K562 (cell line): ENCODE results near the gene CORO2A. TPM values are rescaled to one million over a fixed set of nuclear protein-coding genes. Genes with fewer than 3 reads are reported as not detected.

Experiments used
- ARHGAP35 ChIP-seq: fragments of 450-650 bp; IDR thresholded peaks from 2 replicates; pipeline ENCODE4 v1.6.1; 2018; ENCODE audit not compliant: partially characterized antibody
- BHLHE40 ChIP-seq: IDR thresholded peaks from 2 replicates; pipeline ENCODE4 v1.6.1; 2011; ENCODE audit warnings: low read length, improper control_type of control experiment
- CHCHD3 ChIP-seq: fragments of 250-450 bp; sonication (Bioruptor Pico); IDR thresholded peaks from 2 replicates; pipeline ENCODE4 v2.1.2; 2022; ENCODE audit warnings: mild to moderate bottlenecking
- FIP1L1 ChIP-seq: fragments of 200-400 bp; formaldehyde crosslinking; IDR thresholded peaks from 2 replicates; pipeline ENCODE4 v1.6.1; 2018; ENCODE audit warnings: mild to moderate bottlenecking, low read depth, low read length; ENCODE audit not compliant: poor library complexity, severe bottlenecking
- GABPA ChIP-seq: fragments of 200-800 bp; sonication (Bioruptor generic); conservative IDR thresholded peaks from 2 replicates; pipeline ENCODE4 v1.6.1; 2016; ENCODE audit warnings: low read depth, missing genetic modification characterization, missing compliant biosample characterization
- HNRNPUL1 ChIP-seq: fragments of 200-400 bp; formaldehyde crosslinking; IDR thresholded peaks from 2 replicates; pipeline ENCODE4 v1.6.1; 2017; ENCODE audit warnings: low read length
- ID3 ChIP-seq, 2 experiments: fragments of 250-450 bp in 1 of 2; fragments of 450-650 bp in 1 of 2; sonication (Bioruptor Pico) in 1 of 2; IDR thresholded peaks; 2 replicates each; pipeline versions ENCODE4 v1.6.1 to v1.8.0; 2016 to 2021; ENCODE audit warnings: mild to moderate bottlenecking in 2 of 2, moderate library complexity in 2 of 2, missing compliant biosample characterization in 1 of 2, missing genetic modification characterization in 1 of 2
- JUND ChIP-seq, 2 experiments: IDR thresholded peaks; 2 replicates in 1 of 2; 3 replicates in 1 of 2; pipeline ENCODE4 v1.6.1; 2011; ENCODE audit warnings: borderline replicate concordance in 2 of 2, low read depth in 2 of 2, low read length in 2 of 2, improper control_type of control experiment in 1 of 2, missing biosample characterization in 1 of 2, missing genetic modification characterization in 1 of 2, missing genetic modification reagents in 1 of 2
- LEF1 ChIP-seq: fragments of 450-650 bp; IDR thresholded peaks from 2 replicates; pipeline ENCODE4 v1.6.1; 2016; ENCODE audit warnings: mild to moderate bottlenecking
- NEUROD1 ChIP-seq: fragments of 150-350 bp; IDR thresholded peaks from 2 replicates; pipeline ENCODE4 v1.6.1; 2014; ENCODE audit warnings: borderline replicate concordance, low read length, low read depth; ENCODE audit not compliant: partially characterized antibody
- NONO ChIP-seq, 2 experiments: fragments of 200-400 bp in 1 of 2; fragments of 450-650 bp in 1 of 2; formaldehyde crosslinking in 1 of 2; IDR thresholded peaks; 2 replicates each; pipeline ENCODE4 v1.6.1; 2017; ENCODE audit warnings: low read depth in 2 of 2, mild to moderate bottlenecking in 2 of 2, moderate library complexity in 2 of 2, low read length in 1 of 2
- RBM34 ChIP-seq: fragments of 200-400 bp; formaldehyde crosslinking; IDR thresholded peaks from 2 replicates; pipeline ENCODE4 v1.6.1; 2018; ENCODE audit warnings: low read length, borderline replicate concordance; ENCODE audit not compliant: insufficient read depth
- TAF1 ChIP-seq: IDR thresholded peaks from 2 replicates; pipeline ENCODE4 v1.6.1; 2011; ENCODE audit warnings: mild to moderate bottlenecking, low read length, moderate library complexity; ENCODE audit not compliant: insufficient read depth, control insufficient read depth, severe bottlenecking; ENCODE audit errors: extremely low read depth
- USF2 ChIP-seq: sonication (generic); formaldehyde crosslinking; IDR thresholded peaks from 2 replicates; pipeline ENCODE4 v1.5.0; 2020; ENCODE audit warnings: missing genetic modification reagents
- ZBTB9 ChIP-seq: fragments of 450-650 bp; formaldehyde crosslinking; IDR thresholded peaks from 2 replicates; pipeline ENCODE4 v1.4.0; 2020; ENCODE audit warnings: mild to moderate bottlenecking, moderate library complexity
- ZNF134 ChIP-seq: fragments of 250-450 bp; sonication (Bioruptor Pico); conservative IDR thresholded peaks from 2 replicates; pipeline ENCODE4 v1.4.0; 2020
- ZNF444 ChIP-seq: fragments of 250-450 bp; sonication (Bioruptor Pico); IDR thresholded peaks from 2 replicates; pipeline ENCODE4 v1.4.0; 2020; ENCODE audit warnings: mild to moderate bottlenecking, moderate library complexity
- ZNF830 ChIP-seq: fragments of 250-450 bp; sonication (Bioruptor Pico); IDR thresholded peaks from 2 replicates; pipeline ENCODE4 v1.5.0; 2021; ENCODE audit warnings: mild to moderate bottlenecking
- polyA plus RNA-seq, 8 experiments: library from polyadenylated mRNA; depleted of rRNA in 4 of 8; stranded (reverse) in 5 of 8; unstranded in 3 of 8; fragments of >200 nt; fragmentation: Nextera tagmentation in 2 of 8; fragmentation: Illumina TruSeq in 1 of 8; extraction: Ambion mirVana in 2 of 8; extraction: Trizol in 1 of 8; gene quantifications; 2 replicates each; pipeline versions ENCODE4 v1.2.1 to v1.2.3, GENCODE V29; 2011 to 2014; ENCODE audit warnings: inconsistent platforms in 1 of 8, missing spikeins in 1 of 8
- total RNA-seq, 7 experiments: library from RNA; depleted of rRNA in 6 of 7; stranded (reverse); fragments of >200 nt in 6 of 7; fragmentation: Illumina TruSeq in 2 of 7; extraction: Trizol in 2 of 7; gene quantifications; 2 replicates each; pipeline versions ENCODE4 v1.2.1 to v1.2.3, GENCODE V29; 2011 to 2021; ENCODE audit warnings: low replicate concordance in 1 of 7

Gene CORO2A
- total and polyA plus RNA-seq, 9 of the 15 experiments (the other 6 are each of a cell fraction or from before 2014, with no cell fraction given): 9.5 to 26.6 (median 18.0) TPM

- 0 out of 4 replicates have a peak, but pooled peaks of 1 of the 2 experiments have one; percentile 36 for TF ChIP-seq NONO (IDR thresholded peaks at IDR 0.05; ENCODE audit: low read depth in 2 of 2, low read length in 1 of 2)
- TF ChIP-seq ZNF830 (CRISPR knock-in tag): no peak
- TF ChIP-seq USF2 (CRISPR knock-in tag): no peak
- TF ChIP-seq TAF1: peak; percentile 37
- TF ChIP-seq LEF1: no peak
- TF ChIP-seq FIP1L1: peak; percentile 83
- TF ChIP-seq HNRNPUL1: no peak
- TF ChIP-seq JUND (IDR thresholded peaks at IDR 0.05; ENCODE audit: borderline replicate concordance, low read depth, low read length): no peak
- TF ChIP-seq JUND (tag; IDR thresholded peaks at IDR 0.05; ENCODE audit: borderline replicate concordance, low read depth, low read length): no peak; the same call in 2 of the 3 replicates
- peak; percentile 81 for TF ChIP-seq BHLHE40
- no peak for TF ChIP-seq RBM34
- TF ChIP-seq NEUROD1: no peak
- no peak for TF ChIP-seq ID3 (CRISPR knock-in tag; IDR thresholded peaks at IDR 0.05)
- peak; percentile 49; the same call in 1 of the 2 replicates for TF ChIP-seq ID3 (tag; IDR thresholded peaks at IDR 0.05)
- no peak for TF ChIP-seq ZBTB9 (CRISPR knock-in tag)
- peak; percentile 43 for TF ChIP-seq GABPA
- no peak for TF ChIP-seq ZNF134 (CRISPR knock-in tag)
- TF ChIP-seq CHCHD3: no peak
- no peak for TF ChIP-seq ZNF444 (CRISPR knock-in tag)
- no peak for TF ChIP-seq ARHGAP35
These were observed 73.5 kb downstream of the CORO2A start, which contains the start of gene TRIM14 (continued) for GRCh38 chr9:98118640-98119601.
